GM12864 (cell line): ENCODE data around the gene RPL10.

Experiments used
- DNase-seq: peaks from one replicate; pipeline ENCODE4 v3.0.0-alpha.2; 2011; ENCODE audit warnings: low read depth
- H3K4me3 ChIP-seq: 2 replicates; pipeline ENCODE4 v1.5.1; 2011; ENCODE audit warnings: mild to moderate bottlenecking, low read depth, low read length, control low read depth
- CTCF ChIP-seq: IDR thresholded peaks from 2 replicates; pipeline ENCODE4 v1.5.1; 2011; ENCODE audit warnings: low read depth, mild to moderate bottlenecking, moderate library complexity, low read length, control low read depth, inconsistent platforms; ENCODE audit errors: missing control alignments

RPL10 gene

GRCh38 chrX:154373340-154374306 is 24.6 kb upstream of the RPL10 start:
- TF ChIP-seq CTCF = peak; percentile 44
- DNase-seq = no peak

GRCh38 chrX:154374313-154375155 is 23.6 kb upstream of the RPL10 start, which contains the start of gene FLNA:
FLNA (minus strand) TSS chrX:154374634; CDS start chrX:154371245, 3,389 bp downstream.
- H3K4me3 ChIP-seq = peak within 1 kb of the TSS; percentile 59
- DNase-seq = no peak

More at GRCh38 chrX:154373340-154374306, 24.6 kb upstream of the RPL10 start:
- peak overlapping the region; percentile 59 for H3K4me3 ChIP-seq

GRCh38 chrX:154375156-154375504 is 23.0 kb upstream of the RPL10 start:
- DNase-seq = no peak
- peak overlapping the region; percentile 46 for H3K4me3 ChIP-seq
- no peak for TF ChIP-seq CTCF

More at GRCh38 chrX:154374313-154375155, 23.6 kb upstream of the RPL10 start, which contains the start of gene FLNA:
- no peak for TF ChIP-seq CTCF

GRCh38 chrX:154376774-154377173 is 21.4 kb upstream of the RPL10 start:
- DNase-seq = no peak
- H3K4me3 ChIP-seq = no peak overlapping the region
- TF ChIP-seq CTCF = no peak

- no peak for DNase-seq
- TF ChIP-seq CTCF = no peak
- peak overlapping the region; percentile 68 for H3K4me3 ChIP-seq
Measured at GRCh38 chrX:154378059-154378798, 19.9 kb upstream of the RPL10 start.

GRCh38 chrX:154378799-154379568 is 19.2 kb upstream of the RPL10 start, which contains the start of gene EMD:
EMD (plus strand) TSS chrX:154379295; CDS start chrX:154379485, 190 bp downstream.
- no peak for TF ChIP-seq CTCF
- peak; percentile 87 for DNase-seq

More at GRCh38 chrX:154378799-154379568, 19.2 kb upstream of the RPL10 start, which contains the start of gene EMD:
- peak within 1 kb of the TSS; percentile 88 for H3K4me3 ChIP-seq
